Lower lobe of right lung (tissue), 2 donors: Measurements from ENCODE around the gene SPAM1. TPM values are rescaled to one million over a fixed set of nuclear protein-coding genes. Genes with fewer than 3 reads are reported as not detected.
"Not testable (repeated sequence)": the region's sequence is repeated elsewhere in the genome, so short reads cannot be mapped to it uniquely, and the experiment has no call there.

Experiments used
- ATAC-seq, 2 donors: fragments of 200-7000 bp; cut with Tn5 transposase; one replicate each; pipeline ENCODE4 v1.9.1; 2020 to 2022; ENCODE audit warnings: mild to moderate bottlenecking in 2 of 2, moderate library complexity in 2 of 2
- DNase-seq: peaks from one replicate; pipeline ENCODE4 v3.0.0-alpha.2; 2020
- H3K27ac ChIP-seq: fragments of 200-600 bp; one replicate; pipeline ENCODE4 v1.8.0; 2022
- H3K27me3 ChIP-seq: fragments of 200-600 bp; one replicate; pipeline ENCODE4 v1.8.0; 2022; ENCODE audit warnings: low read depth
- H3K36me3 ChIP-seq: fragments of 200-600 bp; one replicate; pipeline ENCODE4 v1.8.0; 2022; ENCODE audit warnings: mild to moderate bottlenecking
- H3K4me1 ChIP-seq: fragments of 200-600 bp; one replicate; pipeline ENCODE4 v1.8.0; 2022
- H3K4me3 ChIP-seq: fragments of 200-600 bp; one replicate; pipeline ENCODE4 v1.8.0; 2022; ENCODE audit warnings: mild to moderate bottlenecking
- H3K9me3 ChIP-seq: fragments of 200-600 bp; one replicate; pipeline ENCODE4 v1.8.0; 2022
- CTCF ChIP-seq: fragments of 200-600 bp; IDR thresholded peaks from one replicate; pipeline ENCODE4 v1.8.0; 2022; ENCODE audit warnings: antibody characterized with exemption, mild to moderate bottlenecking
- intact Hi-C: fragments of 100-400 bp; cut with DNase I; formaldehyde crosslinking; loops from one replicate; pipeline ENCODE4 v1.11.0; 2022
- total RNA-seq: library from RNA; stranded (reverse); fragmentation: NEBNext Ultra II Directional; extraction: Animal tissue kit (Norgen Biotek cat#: 25700); gene quantifications from one replicate; pipeline ENCODE4 v1.2.1, GENCODE V29; 2021
- donor health status: DM: no; HTN: yes; CAD: no; lungs with severe emphysema.

SPAM1 gene
- total RNA-seq, 1 donor from 2014 or later, result not detected

GRCh38 chr7:123998921-123999320 lies 73.9 kb downstream of the SPAM1 start:
- no peak overlapping the region for H3K27ac ChIP-seq
- no peaks in the 10 kb centered on the region for H3K9me3 ChIP-seq
- TF ChIP-seq CTCF, result no peak
- no peak overlapping the region for H3K4me3 ChIP-seq
- no peaks in the 10 kb centered on the region for H3K4me1 ChIP-seq
- no peak for ATAC-seq
- H3K36me3 ChIP-seq, result no peaks in the 10 kb centered on the region
- no peak for DNase-seq
- no peaks in the 10 kb centered on the region for H3K27me3 ChIP-seq
- intact Hi-C loops, result no loop called here

GRCh38 chr7:123999703-124000102 lies 74.7 kb downstream of the SPAM1 start:
- Histone ChIP-seq H3K36me3 (no peaks in the 10 kb centered on the region), H3K4me1 (no peaks in the 10 kb centered on the region), H3K9me3 (no peaks in the 10 kb centered on the region), H3K27me3 (no peaks in the 10 kb centered on the region), H3K4me3 (no peak overlapping the region), H3K27ac (no peak overlapping the region)
- DNase-seq (no peak), ATAC-seq (no peak)
- no peak for TF ChIP-seq CTCF
- intact Hi-C loops, result no loop called here

GRCh38 chr7:124008296-124008695 lies 83.3 kb downstream of the SPAM1 start:
- H3K27ac ChIP-seq, H3K27me3 ChIP-seq, intact Hi-C loops, ATAC-seq, H3K4me3 ChIP-seq, H3K36me3 ChIP-seq, H3K9me3 ChIP-seq, DNase-seq, H3K4me1 ChIP-seq: not testable (repeated sequence)

GRCh38 chr7:124009321-124009720 lies 84.3 kb downstream of the SPAM1 start:
- no peaks in the 10 kb centered on the region for H3K4me1 ChIP-seq
- H3K9me3 ChIP-seq, result no peaks in the 10 kb centered on the region
- DNase-seq (no peak), ATAC-seq (no peak)
- H3K4me3 ChIP-seq, result no peak overlapping the region
- no peaks in the 10 kb centered on the region for H3K27me3 ChIP-seq
- H3K36me3 ChIP-seq, result no peaks in the 10 kb centered on the region
- intact Hi-C loops, result no loop called here
- no peak for TF ChIP-seq CTCF
- H3K27ac ChIP-seq, result no peak overlapping the region

Other genes starting within 250 kb of the SPAM1 start
- gene WASL, start 176.2 kb upstream of the SPAM1 start, total RNA-seq, result 33.3 TPM
- not detected for gene HYAL4, start 80.1 kb upstream of the SPAM1 start, total RNA-seq
- gene TMEM229A, start 107.8 kb downstream of the SPAM1 start, total RNA-seq, result not detected